ENCODE data around the gene IFT43.

Gene IFT43

GRCh38 chr14:76083796-76084765 lies 98.5 kb downstream of the IFT43 start:
- DNase-seq: no peak

DNA sequence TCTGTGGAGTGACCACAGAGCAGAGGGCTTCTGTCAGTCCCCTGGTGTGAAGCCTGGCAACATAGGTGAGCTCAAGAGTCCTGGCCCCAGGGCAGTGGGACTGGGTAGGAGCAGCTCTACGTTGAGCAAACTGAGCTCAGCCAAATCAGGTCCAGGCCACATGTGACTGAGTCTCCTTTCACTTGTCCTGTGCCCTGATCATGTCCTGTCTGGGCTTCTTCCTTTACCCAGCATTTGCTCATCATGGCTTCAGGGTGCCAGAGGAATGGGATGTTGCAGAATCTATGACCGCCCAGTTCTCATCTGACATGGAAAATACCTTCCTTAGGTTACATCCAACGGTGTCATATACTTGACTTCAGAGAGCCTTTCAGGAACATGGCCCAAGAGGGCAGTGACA lies 99.8 kb downstream of the IFT43 start:
- DNase-seq: no peak

- no peak for DNase-seq
Observed at GRCh38 chr14:76086636-76087035, 101.1 kb downstream of the IFT43 start.

DNA sequence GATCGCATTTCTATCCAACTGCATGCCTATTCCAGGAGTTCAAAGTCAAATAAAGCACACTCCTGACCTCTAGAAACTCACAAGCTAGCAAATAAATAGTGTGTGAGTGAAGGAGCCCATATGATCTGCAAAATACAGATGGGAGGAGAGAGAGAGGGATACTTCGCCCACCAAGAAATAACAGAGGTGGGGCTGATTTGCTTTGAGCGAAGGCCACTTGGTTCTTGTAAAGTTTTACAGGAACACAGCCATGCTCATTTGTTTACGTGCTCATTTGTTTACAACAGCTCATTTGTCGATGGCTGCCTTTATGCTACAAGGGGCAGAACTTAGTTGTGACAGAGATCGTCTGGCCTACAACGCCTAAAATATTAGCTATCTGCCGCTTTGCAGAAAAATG lies 102.8 kb downstream of the IFT43 start:
- DNase-seq: no peak

DNA sequence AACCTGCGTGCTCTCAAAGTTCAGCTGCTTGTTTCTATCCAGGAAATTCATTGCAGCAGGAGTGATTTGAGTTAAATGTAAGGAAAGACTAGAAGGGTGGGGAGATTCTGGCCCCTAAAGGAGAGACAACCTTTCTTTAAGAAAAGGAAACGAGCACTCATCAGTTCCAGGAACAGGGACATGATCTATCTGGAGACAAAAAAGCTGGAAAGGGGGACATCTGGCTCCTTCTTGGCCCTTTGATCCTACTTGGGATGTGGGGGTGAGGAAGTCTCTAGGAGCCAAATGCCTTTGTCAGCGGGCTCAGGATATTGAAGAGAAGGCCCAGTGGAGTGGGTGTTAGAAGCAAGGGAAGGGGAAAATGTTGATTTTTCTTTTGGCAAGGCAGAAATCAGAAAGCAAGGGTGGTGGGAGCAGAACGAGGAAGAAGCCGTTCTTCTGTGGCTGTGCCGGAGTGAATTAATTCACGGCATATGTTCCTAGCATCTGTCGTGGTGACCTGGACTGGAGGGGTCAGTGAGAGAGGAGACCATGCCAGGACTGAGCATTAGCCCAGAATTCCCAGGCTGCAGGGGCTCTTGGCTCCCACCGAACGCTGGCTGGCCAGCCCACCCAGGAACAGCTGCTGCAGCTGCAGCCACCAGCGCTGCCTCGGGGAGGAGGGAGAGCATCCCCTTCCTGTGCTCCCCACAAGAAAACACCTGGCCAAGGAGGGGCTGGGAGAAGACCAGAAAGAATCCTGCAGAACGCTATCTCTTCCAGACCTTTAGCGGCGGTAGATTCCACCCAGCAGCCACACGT lies 103.4 kb downstream of the IFT43 start:
- no peak for DNase-seq

DNA sequence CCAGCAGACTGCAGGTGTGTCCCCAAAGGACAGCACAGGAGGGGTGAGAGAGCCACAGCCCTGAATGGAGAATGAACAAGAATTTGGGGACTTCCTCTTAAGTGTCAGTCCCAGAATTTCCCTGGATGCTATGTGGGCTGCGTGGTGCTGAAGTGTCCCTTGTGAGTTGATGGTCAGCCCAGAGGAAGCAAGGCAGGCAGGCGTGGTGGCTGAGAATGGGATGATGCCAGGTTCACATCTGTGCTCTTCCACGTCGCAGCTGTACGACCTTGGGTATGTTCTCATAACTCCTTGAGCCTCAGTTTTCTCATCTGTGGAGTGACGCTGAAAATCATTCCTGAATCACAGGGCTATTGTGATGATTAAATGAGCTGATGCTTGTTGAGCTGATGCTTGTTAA lies 104.0 kb downstream of the IFT43 start:
- no peak for DNase-seq

- no peak for DNase-seq
Observed at GRCh38 chr14:76090616-76091391, 105.2 kb downstream of the IFT43 start.

- DNase-seq: no peak
Observed at GRCh38 chr14:76093077-76093476, 107.5 kb downstream of the IFT43 start.

- DNase-seq: no peak
Observed at GRCh38 chr14:76096257-76096656, 110.7 kb downstream of the IFT43 start.

GRCh38 chr14:76097547-76097946 lies 112.0 kb downstream of the IFT43 start:
- no peak for DNase-seq

DNA sequence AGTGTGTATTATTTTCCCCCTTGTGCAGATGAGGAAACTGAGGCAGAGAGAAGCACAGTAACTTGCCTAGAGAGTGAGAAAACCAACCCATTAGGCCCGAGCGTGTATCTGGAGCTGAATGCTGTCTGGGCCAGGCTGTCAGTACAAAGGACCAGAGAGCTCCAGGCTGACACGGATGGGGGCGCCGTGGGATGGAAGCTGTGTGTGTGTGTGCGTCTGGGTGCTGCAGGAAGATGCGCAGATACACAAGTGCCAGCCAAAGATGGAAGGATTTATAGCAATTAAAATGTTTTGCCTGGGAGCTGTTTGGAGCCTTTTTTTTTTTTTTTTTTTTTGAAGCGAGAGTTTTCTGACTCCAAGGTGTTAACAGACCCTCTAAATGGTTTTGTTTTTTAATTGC lies 112.5 kb downstream of the IFT43 start:
- DNase-seq: no peak

DNA sequence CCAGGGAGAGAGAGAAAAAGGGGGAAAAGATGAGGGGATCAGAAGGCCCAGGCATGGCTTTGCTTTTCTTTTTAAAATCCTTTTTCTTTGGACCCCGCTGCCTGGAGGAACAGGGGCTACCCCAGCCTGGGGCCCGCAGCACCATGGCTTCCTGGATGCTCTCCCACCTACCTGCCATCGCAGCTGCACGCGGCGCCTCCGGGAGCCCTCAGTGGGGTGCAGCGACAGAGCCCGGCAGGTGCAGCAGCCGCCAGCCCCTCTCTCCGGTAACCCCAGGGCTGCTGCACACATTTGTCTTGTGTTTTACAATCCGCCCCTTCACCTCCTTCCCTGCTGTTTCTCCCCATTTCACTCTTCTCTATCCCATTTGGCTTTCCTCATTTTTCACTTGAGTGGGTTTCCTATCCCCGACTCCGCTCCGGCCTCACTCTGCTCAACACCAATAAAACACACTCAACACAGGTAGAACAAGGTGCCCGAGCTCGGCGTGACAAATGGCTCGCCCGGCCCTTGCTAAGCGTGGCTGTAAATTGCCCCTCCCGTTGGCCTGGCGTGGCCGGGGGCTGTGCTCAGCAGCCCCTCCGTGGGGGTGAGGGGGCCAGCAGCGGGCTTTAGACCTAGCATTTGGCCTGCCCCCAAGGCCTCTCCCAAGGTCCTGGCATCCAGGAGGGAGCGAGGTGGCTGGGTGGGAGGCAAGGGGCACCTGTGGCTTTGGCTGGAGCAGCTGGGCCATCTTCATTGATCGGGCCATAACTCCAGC lies 113.5 kb downstream of the IFT43 start:
- DNase-seq: no peak

GRCh38 chr14:76100236-76100635 lies 114.7 kb downstream of the IFT43 start:
- no peak for DNase-seq

GRCh38 chr14:76101391-76102379 lies 116.1 kb downstream of the IFT43 start:
- DNase-seq: no peak

DNA sequence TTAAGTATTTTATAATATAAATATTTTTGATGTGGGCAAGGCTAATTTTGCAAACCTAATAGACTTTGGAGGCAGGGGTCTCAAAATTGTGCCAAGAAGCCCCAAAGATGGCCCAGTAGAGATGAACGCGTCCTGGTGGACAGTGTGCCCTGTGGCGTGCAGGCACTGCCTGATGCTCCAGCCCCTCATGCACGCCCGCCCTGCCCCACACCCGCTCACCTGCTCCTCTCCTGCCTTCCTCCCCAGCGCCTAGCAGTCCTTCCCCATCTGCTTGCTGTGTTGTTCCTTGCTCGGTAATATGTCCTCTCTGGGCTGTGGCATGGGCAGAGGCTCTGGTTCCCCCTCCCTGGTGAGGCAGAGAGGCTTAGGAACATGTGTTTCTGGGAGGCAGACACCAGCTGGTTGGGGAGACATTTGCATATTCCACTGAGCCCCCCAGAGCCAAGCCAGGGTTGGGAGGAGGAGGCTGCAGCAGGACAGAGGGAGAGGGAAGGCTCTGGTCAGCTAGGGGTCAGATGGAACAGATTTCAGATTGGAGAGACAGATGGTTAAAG lies 119.3 kb downstream of the IFT43 start:
- DNase-seq: no peak

GRCh38 chr14:76106188-76106587 lies 120.6 kb downstream of the IFT43 start:
- DNase-seq: no peak

- DNase-seq: no peak
Observed at GRCh38 chr14:76109087-76109880, 123.7 kb downstream of the IFT43 start.

GRCh38 chr14:76112889-76113624 lies 127.5 kb downstream of the IFT43 start:
- no peak for DNase-seq

DNA sequence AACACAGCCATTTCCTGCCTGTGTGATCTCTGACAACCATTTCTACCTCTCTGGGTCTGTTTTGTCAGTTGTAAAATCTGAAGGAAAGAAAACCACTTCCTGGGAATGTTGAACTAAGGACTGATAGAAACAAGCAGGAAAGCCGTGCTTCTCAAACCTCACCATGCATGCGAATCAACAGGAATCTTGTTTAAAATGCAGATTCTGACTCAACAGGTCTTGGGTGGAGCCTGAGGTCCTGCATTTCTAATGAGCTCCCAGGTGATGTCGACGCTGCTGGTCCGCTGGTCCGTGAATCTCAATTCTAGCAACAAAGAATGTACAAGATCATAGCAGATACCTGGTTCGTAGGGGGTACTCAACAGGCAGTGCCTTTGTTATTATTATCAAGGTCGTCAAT lies 128.1 kb downstream of the IFT43 start:
- no peak for DNase-seq

Data from CD4-positive, alpha-beta T cell treated with Interleukin-17A for 1 hour (primary cell).